Measurements from ENCODE around the gene MED25. TPM values are rescaled to one million over a fixed set of nuclear protein-coding genes. Genes with fewer than 3 reads are reported as not detected.

The MED25 gene
- total and polyA plus RNA-seq, 9 of the 15 experiments (the other 6 are each of a cell fraction or from before 2014, with no cell fraction given): 4.1 to 93.9 (median 19.3) TPM

DNA sequence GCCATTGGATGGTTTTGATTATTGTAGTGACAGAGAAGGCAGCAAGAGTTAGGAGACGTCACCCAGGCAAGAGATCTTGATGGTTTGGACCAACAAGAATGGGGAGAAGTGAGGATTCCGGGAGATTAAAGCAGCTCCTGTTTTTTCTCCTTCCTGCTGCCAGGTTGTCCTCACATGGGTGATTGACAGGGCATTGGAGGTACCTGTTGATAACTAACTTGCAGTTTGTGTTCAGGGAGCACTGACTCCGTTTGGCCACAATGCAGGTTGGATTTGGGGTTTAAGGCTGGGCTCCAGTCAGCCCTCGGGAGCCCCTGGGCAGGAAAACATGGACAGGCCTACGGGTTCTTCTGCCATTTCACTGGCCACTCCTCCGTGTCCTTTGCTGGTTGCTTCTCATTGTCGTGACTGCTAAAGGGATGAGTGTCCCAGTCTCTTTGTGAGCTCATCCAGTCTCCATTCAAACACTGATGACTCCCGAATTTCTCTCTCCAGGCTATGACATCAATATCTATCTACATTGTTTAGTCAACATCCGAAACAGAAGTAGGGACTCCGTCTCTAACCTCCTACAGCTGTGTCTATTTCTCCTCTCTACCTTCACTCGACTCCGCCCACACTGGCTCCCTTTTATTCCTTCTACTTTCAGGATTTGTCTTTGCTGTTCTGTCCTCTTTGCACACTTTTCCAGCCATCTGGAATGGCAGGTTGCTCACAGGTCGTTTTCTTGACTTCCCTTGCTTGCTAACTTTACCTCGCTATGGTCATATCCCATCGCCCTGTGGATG is 31.5 kb downstream of the MED25 start (continued):
- TF ChIP-seq, protein P1, sequence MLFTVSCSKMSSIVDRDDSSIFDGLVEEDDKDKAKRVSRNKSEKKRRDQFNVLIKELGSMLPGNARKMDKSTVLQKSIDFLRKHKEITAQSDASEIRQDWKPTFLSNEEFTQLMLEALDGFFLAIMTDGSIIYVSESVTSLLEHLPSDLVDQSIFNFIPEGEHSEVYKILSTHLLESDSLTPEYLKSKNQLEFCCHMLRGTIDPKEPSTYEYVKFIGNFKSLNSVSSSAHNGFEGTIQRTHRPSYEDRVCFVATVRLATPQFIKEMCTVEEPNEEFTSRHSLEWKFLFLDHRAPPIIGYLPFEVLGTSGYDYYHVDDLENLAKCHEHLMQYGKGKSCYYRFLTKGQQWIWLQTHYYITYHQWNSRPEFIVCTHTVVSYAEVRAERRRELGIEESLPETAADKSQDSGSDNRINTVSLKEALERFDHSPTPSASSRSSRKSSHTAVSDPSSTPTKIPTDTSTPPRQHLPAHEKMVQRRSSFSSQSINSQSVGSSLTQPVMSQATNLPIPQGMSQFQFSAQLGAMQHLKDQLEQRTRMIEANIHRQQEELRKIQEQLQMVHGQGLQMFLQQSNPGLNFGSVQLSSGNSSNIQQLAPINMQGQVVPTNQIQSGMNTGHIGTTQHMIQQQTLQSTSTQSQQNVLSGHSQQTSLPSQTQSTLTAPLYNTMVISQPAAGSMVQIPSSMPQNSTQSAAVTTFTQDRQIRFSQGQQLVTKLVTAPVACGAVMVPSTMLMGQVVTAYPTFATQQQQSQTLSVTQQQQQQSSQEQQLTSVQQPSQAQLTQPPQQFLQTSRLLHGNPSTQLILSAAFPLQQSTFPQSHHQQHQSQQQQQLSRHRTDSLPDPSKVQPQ (CRISPR knock-in tag; IDR thresholded peaks at IDR 0.05; ENCODE audit: borderline replicate concordance): no peak
- no peak for TF ChIP-seq CHD4 (IDR thresholded peaks at IDR 0.05; ENCODE audit: insufficient read depth, insufficient replicate concordance, low read depth, low read length, poor library complexity, severe bottlenecking)
- TF ChIP-seq TSC22D4 (tag; IDR thresholded peaks at IDR 0.05): no peak
- no peak for TF ChIP-seq ZNF695 (CRISPR knock-in tag; IDR thresholded peaks at IDR 0.05)
- TF ChIP-seq GABPB1 (CRISPR knock-in tag; IDR thresholded peaks at IDR 0.05): no peak
- no peak for TF ChIP-seq ELF2 (CRISPR knock-in tag; IDR thresholded peaks at IDR 0.05)
- no peak for TF ChIP-seq ZNF766 (CRISPR knock-in tag; conservative IDR thresholded peaks at IDR 0.05)
- no peak for TF ChIP-seq FOXA3 (CRISPR knock-in tag; conservative IDR thresholded peaks at IDR 0.05 in 1 of 2, IDR thresholded peaks at IDR 0.05 in 1 of 2)
- TF ChIP-seq ZC3H11A (IDR thresholded peaks at IDR 0.05; ENCODE audit: low read depth, low read length): no peak
- no peak for TF ChIP-seq XRCC3 (IDR thresholded peaks at IDR 0.05)
- TF ChIP-seq, protein P2, sequence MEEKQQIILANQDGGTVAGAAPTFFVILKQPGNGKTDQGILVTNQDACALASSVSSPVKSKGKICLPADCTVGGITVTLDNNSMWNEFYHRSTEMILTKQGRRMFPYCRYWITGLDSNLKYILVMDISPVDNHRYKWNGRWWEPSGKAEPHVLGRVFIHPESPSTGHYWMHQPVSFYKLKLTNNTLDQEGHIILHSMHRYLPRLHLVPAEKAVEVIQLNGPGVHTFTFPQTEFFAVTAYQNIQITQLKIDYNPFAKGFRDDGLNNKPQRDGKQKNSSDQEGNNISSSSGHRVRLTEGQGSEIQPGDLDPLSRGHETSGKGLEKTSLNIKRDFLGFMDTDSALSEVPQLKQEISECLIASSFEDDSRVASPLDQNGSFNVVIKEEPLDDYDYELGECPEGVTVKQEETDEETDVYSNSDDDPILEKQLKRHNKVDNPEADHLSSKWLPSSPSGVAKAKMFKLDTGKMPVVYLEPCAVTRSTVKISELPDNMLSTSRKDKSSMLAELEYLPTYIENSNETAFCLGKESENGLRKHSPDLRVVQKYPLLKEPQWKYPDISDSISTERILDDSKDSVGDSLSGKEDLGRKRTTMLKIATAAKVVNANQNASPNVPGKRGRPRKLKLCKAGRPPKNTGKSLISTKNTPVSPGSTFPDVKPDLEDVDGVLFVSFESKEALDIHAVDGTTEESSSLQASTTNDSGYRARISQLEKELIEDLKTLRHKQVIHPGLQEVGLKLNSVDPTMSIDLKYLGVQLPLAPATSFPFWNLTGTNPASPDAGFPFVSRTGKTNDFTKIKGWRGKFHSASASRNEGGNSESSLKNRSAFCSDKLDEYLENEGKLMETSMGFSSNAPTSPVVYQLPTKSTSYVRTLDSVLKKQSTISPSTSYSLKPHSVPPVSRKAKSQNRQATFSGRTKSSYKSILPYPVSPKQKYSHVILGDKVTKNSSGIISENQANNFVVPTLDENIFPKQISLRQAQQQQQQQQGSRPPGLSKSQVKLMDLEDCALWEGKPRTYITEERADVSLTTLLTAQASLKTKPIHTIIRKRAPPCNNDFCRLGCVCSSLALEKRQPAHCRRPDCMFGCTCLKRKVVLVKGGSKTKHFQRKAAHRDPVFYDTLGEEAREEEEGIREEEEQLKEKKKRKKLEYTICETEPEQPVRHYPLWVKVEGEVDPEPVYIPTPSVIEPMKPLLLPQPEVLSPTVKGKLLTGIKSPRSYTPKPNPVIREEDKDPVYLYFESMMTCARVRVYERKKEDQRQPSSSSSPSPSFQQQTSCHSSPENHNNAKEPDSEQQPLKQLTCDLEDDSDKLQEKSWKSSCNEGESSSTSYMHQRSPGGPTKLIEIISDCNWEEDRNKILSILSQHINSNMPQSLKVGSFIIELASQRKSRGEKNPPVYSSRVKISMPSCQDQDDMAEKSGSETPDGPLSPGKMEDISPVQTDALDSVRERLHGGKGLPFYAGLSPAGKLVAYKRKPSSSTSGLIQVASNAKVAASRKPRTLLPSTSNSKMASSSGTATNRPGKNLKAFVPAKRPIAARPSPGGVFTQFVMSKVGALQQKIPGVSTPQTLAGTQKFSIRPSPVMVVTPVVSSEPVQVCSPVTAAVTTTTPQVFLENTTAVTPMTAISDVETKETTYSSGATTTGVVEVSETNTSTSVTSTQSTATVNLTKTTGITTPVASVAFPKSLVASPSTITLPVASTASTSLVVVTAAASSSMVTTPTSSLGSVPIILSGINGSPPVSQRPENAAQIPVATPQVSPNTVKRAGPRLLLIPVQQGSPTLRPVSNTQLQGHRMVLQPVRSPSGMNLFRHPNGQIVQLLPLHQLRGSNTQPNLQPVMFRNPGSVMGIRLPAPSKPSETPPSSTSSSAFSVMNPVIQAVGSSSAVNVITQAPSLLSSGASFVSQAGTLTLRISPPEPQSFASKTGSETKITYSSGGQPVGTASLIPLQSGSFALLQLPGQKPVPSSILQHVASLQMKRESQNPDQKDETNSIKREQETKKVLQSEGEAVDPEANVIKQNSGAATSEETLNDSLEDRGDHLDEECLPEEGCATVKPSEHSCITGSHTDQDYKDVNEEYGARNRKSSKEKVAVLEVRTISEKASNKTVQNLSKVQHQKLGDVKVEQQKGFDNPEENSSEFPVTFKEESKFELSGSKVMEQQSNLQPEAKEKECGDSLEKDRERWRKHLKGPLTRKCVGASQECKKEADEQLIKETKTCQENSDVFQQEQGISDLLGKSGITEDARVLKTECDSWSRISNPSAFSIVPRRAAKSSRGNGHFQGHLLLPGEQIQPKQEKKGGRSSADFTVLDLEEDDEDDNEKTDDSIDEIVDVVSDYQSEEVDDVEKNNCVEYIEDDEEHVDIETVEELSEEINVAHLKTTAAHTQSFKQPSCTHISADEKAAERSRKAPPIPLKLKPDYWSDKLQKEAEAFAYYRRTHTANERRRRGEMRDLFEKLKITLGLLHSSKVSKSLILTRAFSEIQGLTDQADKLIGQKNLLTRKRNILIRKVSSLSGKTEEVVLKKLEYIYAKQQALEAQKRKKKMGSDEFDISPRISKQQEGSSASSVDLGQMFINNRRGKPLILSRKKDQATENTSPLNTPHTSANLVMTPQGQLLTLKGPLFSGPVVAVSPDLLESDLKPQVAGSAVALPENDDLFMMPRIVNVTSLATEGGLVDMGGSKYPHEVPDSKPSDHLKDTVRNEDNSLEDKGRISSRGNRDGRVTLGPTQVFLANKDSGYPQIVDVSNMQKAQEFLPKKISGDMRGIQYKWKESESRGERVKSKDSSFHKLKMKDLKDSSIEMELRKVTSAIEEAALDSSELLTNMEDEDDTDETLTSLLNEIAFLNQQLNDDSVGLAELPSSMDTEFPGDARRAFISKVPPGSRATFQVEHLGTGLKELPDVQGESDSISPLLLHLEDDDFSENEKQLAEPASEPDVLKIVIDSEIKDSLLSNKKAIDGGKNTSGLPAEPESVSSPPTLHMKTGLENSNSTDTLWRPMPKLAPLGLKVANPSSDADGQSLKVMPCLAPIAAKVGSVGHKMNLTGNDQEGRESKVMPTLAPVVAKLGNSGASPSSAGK (IDR thresholded peaks at IDR 0.05): 0 out of 2 replicates have a peak, but pooled peaks have one; percentile 44
- TF ChIP-seq ZNF224 (CRISPR knock-in tag; IDR thresholded peaks at IDR 0.05): no peak
- TF ChIP-seq FIP1L1 (IDR thresholded peaks at IDR 0.05; ENCODE audit: low read depth, low read length, poor library complexity, severe bottlenecking): no peak

Measured in K562 (cell line).